Adrenal gland (tissue), 5 donors: Measurements from ENCODE around the gene MACROD2.

Experiments
- POLR2A ChIP-seq, 2 donors: fragments of 450-650 bp; IDR thresholded peaks; one replicate each; pipeline ENCODE4 v1.6.1; 2017; ENCODE audit warnings: antibody characterized with exemption in 2 of 2, mild to moderate bottlenecking in 2 of 2, moderate library complexity in 1 of 2
- TF ChIP-seq, protein P1 (sequence below), 6 experiments: fragments of 450-650 bp in 4 of 6; fragments of 200-600 bp in 2 of 6; sonication (generic) in 1 of 6; IDR thresholded peaks; 1 replicate in 5 of 6; 2 replicates in 1 of 6; pipeline versions ENCODE4 v1.5.1 to v1.8.0; 2016 to 2021; ENCODE audit warnings: antibody characterized with exemption in 6 of 6, mild to moderate bottlenecking in 2 of 6, moderate library complexity in 1 of 6
- donor health status: DM: no; HTN: no; CAD: no.

DNA sequence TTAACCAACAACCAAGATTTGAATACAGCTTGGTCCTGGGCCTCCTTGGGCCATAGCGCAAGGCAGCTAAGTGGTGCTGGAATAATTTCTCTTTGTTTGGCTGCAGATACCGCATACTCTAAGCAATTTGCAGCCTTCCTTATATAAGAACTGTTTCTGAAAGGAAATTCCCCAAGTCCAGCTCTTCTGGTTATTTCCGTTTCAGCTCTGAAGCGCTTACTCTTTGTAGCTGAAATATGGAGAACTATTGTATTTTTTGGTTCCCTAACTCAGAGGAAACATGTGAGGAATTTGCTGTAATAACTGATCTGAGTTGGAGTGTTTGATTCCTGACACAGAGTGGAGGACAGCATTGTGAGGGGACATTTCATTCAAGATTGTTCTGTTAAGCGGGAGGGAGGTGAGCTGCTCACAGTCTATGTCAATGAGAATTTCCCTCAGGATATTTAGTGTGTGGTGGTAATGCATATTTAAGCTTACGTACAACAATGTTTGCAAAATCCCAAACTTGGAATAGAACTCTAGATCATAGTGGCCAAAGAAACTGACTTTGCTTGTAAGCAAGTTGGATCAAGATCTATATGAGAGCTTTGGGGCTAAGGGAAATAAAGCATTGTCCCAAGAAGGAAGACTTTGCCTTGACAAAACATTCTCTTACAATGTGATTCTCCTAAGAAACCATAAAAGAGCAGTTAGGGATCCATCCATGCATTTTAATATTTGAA, 918.7 kb downstream of the MACROD2 start:
- no peak for TF ChIP-seq POLR2A (IDR thresholded peaks at IDR 0.05)
- TF ChIP-seq, protein P1, sequence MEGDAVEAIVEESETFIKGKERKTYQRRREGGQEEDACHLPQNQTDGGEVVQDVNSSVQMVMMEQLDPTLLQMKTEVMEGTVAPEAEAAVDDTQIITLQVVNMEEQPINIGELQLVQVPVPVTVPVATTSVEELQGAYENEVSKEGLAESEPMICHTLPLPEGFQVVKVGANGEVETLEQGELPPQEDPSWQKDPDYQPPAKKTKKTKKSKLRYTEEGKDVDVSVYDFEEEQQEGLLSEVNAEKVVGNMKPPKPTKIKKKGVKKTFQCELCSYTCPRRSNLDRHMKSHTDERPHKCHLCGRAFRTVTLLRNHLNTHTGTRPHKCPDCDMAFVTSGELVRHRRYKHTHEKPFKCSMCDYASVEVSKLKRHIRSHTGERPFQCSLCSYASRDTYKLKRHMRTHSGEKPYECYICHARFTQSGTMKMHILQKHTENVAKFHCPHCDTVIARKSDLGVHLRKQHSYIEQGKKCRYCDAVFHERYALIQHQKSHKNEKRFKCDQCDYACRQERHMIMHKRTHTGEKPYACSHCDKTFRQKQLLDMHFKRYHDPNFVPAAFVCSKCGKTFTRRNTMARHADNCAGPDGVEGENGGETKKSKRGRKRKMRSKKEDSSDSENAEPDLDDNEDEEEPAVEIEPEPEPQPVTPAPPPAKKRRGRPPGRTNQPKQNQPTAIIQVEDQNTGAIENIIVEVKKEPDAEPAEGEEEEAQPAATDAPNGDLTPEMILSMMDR (IDR thresholded peaks at IDR 0.05), result no peak
